Kidney epithelial cell (primary cell): ENCODE results near the gene DAP. TPM values are rescaled to one million over a fixed set of nuclear protein-coding genes. Genes with fewer than 3 reads are reported as not detected.

Experiments
- DNase-seq: peaks from one replicate; pipeline ENCODE4 v3.0.0-alpha.2; 2010; ENCODE audit warnings: low read depth
- H3K27me3 ChIP-seq: 2 replicates; pipeline ENCODE4 v1.6.0; 2011; ENCODE audit warnings: low read length; ENCODE audit not compliant: control insufficient read depth, insufficient read depth
- H3K36me3 ChIP-seq: 2 replicates; pipeline ENCODE4 v1.5.1; 2011; ENCODE audit warnings: low read length; ENCODE audit not compliant: control insufficient read depth, insufficient read depth
- H3K4me3 ChIP-seq: 2 replicates; pipeline ENCODE4 v1.5.1; 2011; ENCODE audit warnings: low read depth, mild to moderate bottlenecking, control low read depth, low read length
- total RNA-seq: library from RNA; depleted of rRNA; stranded (reverse); fragments of >200 nt; gene quantifications from 2 replicates; pipeline ENCODE4 v1.2.3, GENCODE V29; 2015
- TF ChIP-seq, protein P1 (sequence below): IDR thresholded peaks from 2 replicates; pipeline ENCODE4 v1.5.1; 2011; ENCODE audit warnings: mild to moderate bottlenecking, moderate library complexity, low read length, control low read depth, inconsistent platforms; ENCODE audit not compliant: insufficient read depth, poor library complexity, severe bottlenecking

The DAP gene
- total RNA-seq, 1 donor from 2014 or later: 77.7 TPM

GRCh38 chr5:10715605-10716290 lies 45.3 kb downstream of the DAP start:
- TF ChIP-seq, protein P1, sequence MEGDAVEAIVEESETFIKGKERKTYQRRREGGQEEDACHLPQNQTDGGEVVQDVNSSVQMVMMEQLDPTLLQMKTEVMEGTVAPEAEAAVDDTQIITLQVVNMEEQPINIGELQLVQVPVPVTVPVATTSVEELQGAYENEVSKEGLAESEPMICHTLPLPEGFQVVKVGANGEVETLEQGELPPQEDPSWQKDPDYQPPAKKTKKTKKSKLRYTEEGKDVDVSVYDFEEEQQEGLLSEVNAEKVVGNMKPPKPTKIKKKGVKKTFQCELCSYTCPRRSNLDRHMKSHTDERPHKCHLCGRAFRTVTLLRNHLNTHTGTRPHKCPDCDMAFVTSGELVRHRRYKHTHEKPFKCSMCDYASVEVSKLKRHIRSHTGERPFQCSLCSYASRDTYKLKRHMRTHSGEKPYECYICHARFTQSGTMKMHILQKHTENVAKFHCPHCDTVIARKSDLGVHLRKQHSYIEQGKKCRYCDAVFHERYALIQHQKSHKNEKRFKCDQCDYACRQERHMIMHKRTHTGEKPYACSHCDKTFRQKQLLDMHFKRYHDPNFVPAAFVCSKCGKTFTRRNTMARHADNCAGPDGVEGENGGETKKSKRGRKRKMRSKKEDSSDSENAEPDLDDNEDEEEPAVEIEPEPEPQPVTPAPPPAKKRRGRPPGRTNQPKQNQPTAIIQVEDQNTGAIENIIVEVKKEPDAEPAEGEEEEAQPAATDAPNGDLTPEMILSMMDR: no peak
- no peaks in the 10 kb centered on the region for H3K27me3 ChIP-seq
- no peak overlapping the region for H3K4me3 ChIP-seq
- DNase-seq: no peak
- peaks cover 2% of the 10 kb centered on the region for H3K36me3 ChIP-seq

- TF ChIP-seq, protein P1: no peak
- Histone ChIP-seq H3K4me3 (no peak overlapping the region), H3K36me3 (peaks cover 2% of the 10 kb centered on the region), H3K27me3 (no peaks in the 10 kb centered on the region)
- DNase-seq: no peak
Observed at GRCh38 chr5:10712574-10713366, 48.3 kb downstream of the DAP start.

- no peak overlapping the region for H3K4me3 ChIP-seq
Observed at GRCh38 chr5:10711562-10711961, 49.5 kb downstream of the DAP start.

GRCh38 chr5:10710513-10711128 lies 50.4 kb downstream of the DAP start:
- TF ChIP-seq, protein P1: no peak

More at GRCh38 chr5:10711562-10711961, 49.5 kb downstream of the DAP start:
- DNase-seq: no peak
- TF ChIP-seq, protein P1: no peak
- Histone ChIP-seq H3K36me3 (peaks cover 2% of the 10 kb centered on the region), H3K27me3 (no peaks in the 10 kb centered on the region)

GRCh38 chr5:10709933-10710332 lies 51.1 kb downstream of the DAP start:
- H3K4me3 ChIP-seq: no peak overlapping the region
- H3K36me3 ChIP-seq: peaks cover 2% of the 10 kb centered on the region
- TF ChIP-seq, protein P1: no peak
- no peak for DNase-seq
- H3K27me3 ChIP-seq: no peaks in the 10 kb centered on the region

More at GRCh38 chr5:10710513-10711128, 50.4 kb downstream of the DAP start:
- no peaks in the 10 kb centered on the region for H3K27me3 ChIP-seq
- no peak for DNase-seq
- H3K4me3 ChIP-seq: no peak overlapping the region
- H3K36me3 ChIP-seq: peaks cover 2% of the 10 kb centered on the region
